ENCODE results near the gene B3GNT5.

Gene B3GNT5

GRCh38 chr3:183283886-183284285 is 30.8 kb downstream of the B3GNT5 start:
- no peak overlapping the region for H3K4ac ChIP-seq (ENCODE audit: low read depth in 1 of 2, low read length in 2 of 2)
- H3K4me1 ChIP-seq (ENCODE audit: control insufficient read depth, insufficient read depth, low read depth, low read length), result no peaks in the 10 kb centered on the region
- no peak overlapping the region for H3K23ac ChIP-seq (ENCODE audit: low read length in 2 of 2)
- H3K27ac ChIP-seq (ENCODE audit: low read length, poor library complexity, severe bottlenecking), result no peak overlapping the region
- H2BK12ac ChIP-seq (ENCODE audit: low read length in 2 of 2), result no peak overlapping the region
- H3K79me1 ChIP-seq (replicated peaks; ENCODE audit: low read length, poor library complexity, severe bottlenecking), result peaks cover 2% of the 10 kb centered on the region
- no peak overlapping the region for H3K14ac ChIP-seq (ENCODE audit: low read length in 2 of 2)
- no peak overlapping the region for H4K8ac ChIP-seq (ENCODE audit: low read length)
- H3K27me3 ChIP-seq (ENCODE audit: control insufficient read depth in 1 of 2, insufficient read depth in 1 of 2, low read length in 2 of 2), result no peaks in the 10 kb centered on the region
- no peak overlapping the region for H3K4me2 ChIP-seq (ENCODE audit: low read length, poor library complexity, severe bottlenecking)
- no peak overlapping the region for H2AFZ ChIP-seq (ENCODE audit: low read depth, low read length)
- H2AK5ac ChIP-seq (ENCODE audit: low read length, severe bottlenecking), result no peak overlapping the region
- H4K91ac ChIP-seq (ENCODE audit: low read length), result no peak overlapping the region
- no peak overlapping the region for H2BK15ac ChIP-seq (ENCODE audit: low read depth, poor library complexity, severe bottlenecking)
- WGBS, result 76% methylated on average over 1 of the region's 2 CpGs
- H3K36me3 ChIP-seq (ENCODE audit: control insufficient read depth in 1 of 2, insufficient read depth in 2 of 2, low read depth in 1 of 2, low read length in 2 of 2), result no peaks in the 10 kb centered on the region
- H2BK5ac ChIP-seq (ENCODE audit: low read depth, low read length, poor library complexity, severe bottlenecking), result no peak overlapping the region
- no peak overlapping the region for H2BK120ac ChIP-seq (ENCODE audit: low read depth, low read length)
- H3K9me3 ChIP-seq (ENCODE audit: control insufficient read depth, low read length), result no peaks in the 10 kb centered on the region
- no peak overlapping the region for H3K9ac ChIP-seq (ENCODE audit: low read length)
- H3K18ac ChIP-seq (ENCODE audit: low read depth in 1 of 2, low read length in 2 of 2), result no peak overlapping the region
- no peak for DNase-seq
- H3K4me3 ChIP-seq (ENCODE audit: insufficient read depth in 1 of 2, low read depth in 1 of 2, low read length in 2 of 2), result no peak overlapping the region

GRCh38 chr3:183284570-183284969 is 31.5 kb downstream of the B3GNT5 start:
- Histone ChIP-seq H2BK5ac (ENCODE audit: low read depth, low read length, poor library complexity, severe bottlenecking) (no peak overlapping the region), H2BK15ac (ENCODE audit: low read depth, poor library complexity, severe bottlenecking) (no peak overlapping the region), H3K23ac (ENCODE audit: low read length in 2 of 2) (no peak overlapping the region), H3K18ac (ENCODE audit: low read depth in 1 of 2, low read length in 2 of 2) (no peak overlapping the region), H3K4me3 (ENCODE audit: insufficient read depth in 1 of 2, low read depth in 1 of 2, low read length in 2 of 2) (no peak overlapping the region), H4K8ac (ENCODE audit: low read length) (no peak overlapping the region), H3K79me1 (replicated peaks; ENCODE audit: low read length, poor library complexity, severe bottlenecking) (peaks cover 2% of the 10 kb centered on the region), H3K14ac (ENCODE audit: low read length in 2 of 2) (no peak overlapping the region), H3K4ac (ENCODE audit: low read depth in 1 of 2, low read length in 2 of 2) (no peak overlapping the region), H2AK5ac (ENCODE audit: low read length, severe bottlenecking) (peak overlapping the region; percentile 26), H3K27me3 (ENCODE audit: control insufficient read depth in 1 of 2, insufficient read depth in 1 of 2, low read length in 2 of 2) (no peaks in the 10 kb centered on the region), H4K91ac (ENCODE audit: low read length) (no peak overlapping the region), H3K9me3 (ENCODE audit: control insufficient read depth, low read length) (no peaks in the 10 kb centered on the region), H2BK120ac (ENCODE audit: low read depth, low read length) (no peak overlapping the region), H2AFZ (ENCODE audit: low read depth, low read length) (no peak overlapping the region), H3K4me2 (ENCODE audit: low read length, poor library complexity, severe bottlenecking) (no peak overlapping the region), H3K36me3 (ENCODE audit: control insufficient read depth in 1 of 2, insufficient read depth in 2 of 2, low read depth in 1 of 2, low read length in 2 of 2) (no peaks in the 10 kb centered on the region), H2BK12ac (ENCODE audit: low read length in 2 of 2) (no peak overlapping the region), H3K4me1 (ENCODE audit: control insufficient read depth, insufficient read depth, low read depth, low read length) (no peaks in the 10 kb centered on the region), H3K27ac (ENCODE audit: low read length, poor library complexity, severe bottlenecking) (no peak overlapping the region), H3K9ac (ENCODE audit: low read length) (no peak overlapping the region)
- DNase-seq, result no peak
- WGBS, result 95% methylated on average over 3 of the region's 3 CpGs

GRCh38 chr3:183285318-183285717 is 32.3 kb downstream of the B3GNT5 start:
- Histone ChIP-seq H2BK12ac (ENCODE audit: low read length in 2 of 2) (no peak overlapping the region), H3K79me1 (replicated peaks; ENCODE audit: low read length, poor library complexity, severe bottlenecking) (peaks cover 2% of the 10 kb centered on the region), H3K18ac (ENCODE audit: low read depth in 1 of 2, low read length in 2 of 2) (no peak overlapping the region), H3K4me3 (ENCODE audit: insufficient read depth in 1 of 2, low read depth in 1 of 2, low read length in 2 of 2) (peak overlapping the region in 1 of 2 experiments; percentile 21), H2BK5ac (ENCODE audit: low read depth, low read length, poor library complexity, severe bottlenecking) (no peak overlapping the region), H4K8ac (ENCODE audit: low read length) (no peak overlapping the region), H3K27me3 (ENCODE audit: control insufficient read depth in 1 of 2, insufficient read depth in 1 of 2, low read length in 2 of 2) (no peaks in the 10 kb centered on the region), H3K4me1 (ENCODE audit: control insufficient read depth, insufficient read depth, low read depth, low read length) (no peaks in the 10 kb centered on the region), H3K14ac (ENCODE audit: low read length in 2 of 2) (no peak overlapping the region), H2AFZ (ENCODE audit: low read depth, low read length) (no peak overlapping the region), H3K9me3 (ENCODE audit: control insufficient read depth, low read length) (no peaks in the 10 kb centered on the region), H3K36me3 (ENCODE audit: control insufficient read depth in 1 of 2, insufficient read depth in 2 of 2, low read depth in 1 of 2, low read length in 2 of 2) (no peaks in the 10 kb centered on the region), H2BK120ac (ENCODE audit: low read depth, low read length) (no peak overlapping the region), H2AK5ac (ENCODE audit: low read length, severe bottlenecking) (no peak overlapping the region), H2BK15ac (ENCODE audit: low read depth, poor library complexity, severe bottlenecking) (no peak overlapping the region), H3K4me2 (ENCODE audit: low read length, poor library complexity, severe bottlenecking) (no peak overlapping the region), H3K27ac (ENCODE audit: low read length, poor library complexity, severe bottlenecking) (peak overlapping the region; percentile 21), H4K91ac (ENCODE audit: low read length) (no peak overlapping the region), H3K4ac (ENCODE audit: low read depth in 1 of 2, low read length in 2 of 2) (no peak overlapping the region), H3K23ac (ENCODE audit: low read length in 2 of 2) (no peak overlapping the region), H3K9ac (ENCODE audit: low read length) (peak overlapping the region; percentile 71)
- 77% methylated on average over 1 of the region's 1 CpG for WGBS
- no peak for DNase-seq

GRCh38 chr3:183285828-183286457 is 32.9 kb downstream of the B3GNT5 start:
- Histone ChIP-seq H3K18ac (ENCODE audit: low read depth in 1 of 2, low read length in 2 of 2) (peak overlapping the region in 1 of 2 experiments; percentile 19), H3K4me3 (ENCODE audit: insufficient read depth in 1 of 2, low read depth in 1 of 2, low read length in 2 of 2) (no peak overlapping the region), H2BK15ac (ENCODE audit: low read depth, poor library complexity, severe bottlenecking) (no peak overlapping the region), H3K9ac (ENCODE audit: low read length) (peak overlapping the region; percentile 71), H2BK120ac (ENCODE audit: low read depth, low read length) (no peak overlapping the region), H3K4me2 (ENCODE audit: low read length, poor library complexity, severe bottlenecking) (peak overlapping the region; percentile 55), H3K27ac (ENCODE audit: low read length, poor library complexity, severe bottlenecking) (peak overlapping the region; percentile 21), H3K14ac (ENCODE audit: low read length in 2 of 2) (no peak overlapping the region), H3K4me1 (ENCODE audit: control insufficient read depth, insufficient read depth, low read depth, low read length) (no peaks in the 10 kb centered on the region), H3K9me3 (ENCODE audit: control insufficient read depth, low read length) (no peaks in the 10 kb centered on the region), H3K79me1 (replicated peaks; ENCODE audit: low read length, poor library complexity, severe bottlenecking) (peaks cover 2% of the 10 kb centered on the region), H3K4ac (ENCODE audit: low read depth in 1 of 2, low read length in 2 of 2) (no peak overlapping the region), H3K36me3 (ENCODE audit: control insufficient read depth in 1 of 2, insufficient read depth in 2 of 2, low read depth in 1 of 2, low read length in 2 of 2) (no peaks in the 10 kb centered on the region), H4K91ac (ENCODE audit: low read length) (no peak overlapping the region), H4K8ac (ENCODE audit: low read length) (peak overlapping the region; percentile 79), H2BK5ac (ENCODE audit: low read depth, low read length, poor library complexity, severe bottlenecking) (no peak overlapping the region), H3K27me3 (ENCODE audit: control insufficient read depth in 1 of 2, insufficient read depth in 1 of 2, low read length in 2 of 2) (no peaks in the 10 kb centered on the region), H2BK12ac (ENCODE audit: low read length in 2 of 2) (peak overlapping the region; percentile 67 to 80), H3K23ac (ENCODE audit: low read length in 2 of 2) (no peak overlapping the region), H2AFZ (ENCODE audit: low read depth, low read length) (no peak overlapping the region), H2AK5ac (ENCODE audit: low read length, severe bottlenecking) (no peak overlapping the region)
- WGBS, result 9% methylated on average over 8 of the region's 10 CpGs
- peak; percentile 100 for DNase-seq

Data from mesenchymal stem cell (in vitro differentiated cells and primary cell).